Activated T-helper 17 cell treated with anti-CD3 and anti-CD28 coated beads, Interleukin-2, amount 50 U/mL, for 72 hours (primary cell): Measurements from ENCODE around the gene DOCK2. TPM values are rescaled to one million over a fixed set of nuclear protein-coding genes. Genes with fewer than 3 reads are reported as not detected.
"Not testable (repeated sequence)": the region's sequence is repeated elsewhere in the genome, so short reads cannot be mapped to it uniquely, and the experiment has no call there.

Source experiments
- ATAC-seq: fragments of 150-1000 bp; cut with Tn5 transposase; replicated peaks from 2 replicates; pipeline ENCODE4 v1.10.0; 2021; ENCODE audit warnings: mild to moderate bottlenecking, moderate library complexity
- H3K27ac Mint-ChIP-seq: one replicate; pipeline ENCODE4 v1.8.0; 2022; ENCODE audit warnings: mixed read lengths
- H3K27me3 Mint-ChIP-seq: one replicate; pipeline ENCODE4 v1.8.0; 2022; ENCODE audit warnings: mixed read lengths
- H3K36me3 Mint-ChIP-seq: one replicate; pipeline ENCODE4 v1.8.0; 2022; ENCODE audit warnings: low read depth, mild to moderate bottlenecking, mixed read lengths
- H3K4me1 Mint-ChIP-seq: one replicate; pipeline ENCODE4 v1.8.0; 2022; ENCODE audit warnings: mixed read lengths
- H3K4me3 Mint-ChIP-seq: one replicate; pipeline ENCODE4 v1.8.0; 2022; ENCODE audit warnings: mild to moderate bottlenecking, mixed read lengths
- H3K9me3 Mint-ChIP-seq: one replicate; pipeline ENCODE4 v1.8.0; 2022; ENCODE audit warnings: mixed read lengths
- total RNA-seq, 2 donors: library from RNA; stranded (reverse); gene quantifications; one replicate each; pipeline ENCODE4 v1.2.3, GENCODE V29; 2022

DOCK2 gene
- 100 to 1,000 TPM; 229 to 244 TPM for total RNA-seq

DNA sequence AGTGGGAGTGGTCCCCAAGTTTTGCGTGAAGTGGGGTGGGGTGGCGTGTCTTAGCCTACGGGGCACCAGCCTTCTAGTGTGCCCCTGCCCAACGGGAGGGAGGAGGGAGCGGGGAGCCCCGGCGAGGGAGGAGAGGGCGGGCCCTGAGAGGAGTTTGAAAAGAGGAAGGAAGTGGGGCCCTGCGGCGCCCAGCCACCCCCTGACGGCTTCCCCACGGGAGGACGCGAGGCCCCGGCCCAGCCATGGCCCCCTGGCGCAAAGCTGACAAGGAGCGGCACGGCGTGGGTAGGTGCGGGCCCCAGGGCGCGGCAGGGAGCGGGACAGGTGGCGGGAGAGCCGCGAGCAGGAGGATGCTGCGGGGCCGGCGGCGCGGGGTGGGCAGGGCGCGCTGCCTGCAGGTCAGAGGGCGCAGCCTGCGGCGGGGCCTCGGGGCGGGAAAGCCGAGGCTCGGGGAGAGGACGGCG is at the start of gene DOCK2:
DOCK2 (plus strand) TSS at position 191 of the 464 bp plus-strand sequence; CDS start at position 243, 52 bp downstream.
- Mint-ChIP-seq H3K27ac (peak within 1 kb of the TSS; percentile 95), H3K27me3 (peaks cover 1% of the 10 kb centered on the region), H3K4me3 (peak within 1 kb of the TSS; percentile 92), H3K9me3 (no peaks in the 10 kb centered on the region), H3K4me1 (peaks cover 40% of the 10 kb centered on the region), H3K36me3 (peaks cover 45% of the 10 kb centered on the region)
- ATAC-seq = peak; percentile 89

GRCh38 chr5:169590602-169591001 is 46.5 kb upstream of the DOCK2 start:
- H3K27ac Mint-ChIP-seq = no peak overlapping the region
- H3K4me3 Mint-ChIP-seq = no peak overlapping the region
- H3K4me1 Mint-ChIP-seq = peaks cover 13% of the 10 kb centered on the region
- ATAC-seq = no peak
- H3K36me3 Mint-ChIP-seq = peaks cover 77% of the 10 kb centered on the region
- H3K9me3 Mint-ChIP-seq = no peaks in the 10 kb centered on the region
- H3K27me3 Mint-ChIP-seq = no peaks in the 10 kb centered on the region

GRCh38 chr5:169591636-169592035 is 45.4 kb upstream of the DOCK2 start:
- H3K36me3 Mint-ChIP-seq = peaks cover 88% of the 10 kb centered on the region
- peaks cover 2% of the 10 kb centered on the region for H3K4me1 Mint-ChIP-seq
- ATAC-seq = no peak
- H3K9me3 Mint-ChIP-seq = no peaks in the 10 kb centered on the region
- no peak overlapping the region for H3K27ac Mint-ChIP-seq
- no peak overlapping the region for H3K4me3 Mint-ChIP-seq
- no peaks in the 10 kb centered on the region for H3K27me3 Mint-ChIP-seq

DNA sequence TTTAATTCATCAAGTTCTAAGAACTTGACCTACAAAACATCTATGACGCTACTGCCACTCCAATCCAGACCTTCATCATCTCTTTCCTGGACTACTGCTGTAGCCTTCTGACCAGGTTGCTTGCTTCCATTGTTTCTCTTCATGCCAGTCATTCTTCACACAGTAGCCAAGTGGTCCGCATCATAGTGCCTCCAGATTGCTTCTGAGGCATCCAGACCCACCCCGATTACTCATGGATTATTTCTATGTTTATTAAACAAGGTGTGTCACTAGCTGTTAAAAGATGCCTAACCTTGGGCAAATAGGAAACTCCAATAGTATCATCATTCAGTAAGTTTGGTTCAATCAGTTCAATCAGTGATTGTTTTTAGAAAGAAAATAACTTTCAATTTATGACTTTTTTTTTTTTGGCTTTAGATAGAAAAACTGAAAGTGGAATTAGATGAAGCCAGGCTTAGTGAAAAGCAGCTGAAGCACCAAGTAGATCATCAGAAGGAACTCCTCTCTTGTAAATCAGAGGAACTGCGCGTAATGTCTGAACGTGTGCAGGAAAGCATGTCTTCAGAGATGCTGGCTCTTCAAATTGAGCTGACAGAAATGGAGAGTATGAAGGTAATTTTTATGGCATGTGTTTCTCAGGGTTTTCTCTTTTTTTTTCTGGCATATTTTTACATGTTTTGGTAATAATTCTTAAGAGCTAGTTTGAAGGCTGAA is 44.0 kb upstream of the DOCK2 start:
- H3K9me3 Mint-ChIP-seq = no peaks in the 10 kb centered on the region
- H3K27me3 Mint-ChIP-seq = no peaks in the 10 kb centered on the region
- no peak for ATAC-seq
- no peak overlapping the region for H3K27ac Mint-ChIP-seq
- no peak overlapping the region for H3K4me3 Mint-ChIP-seq
- peaks cover 100% of the 10 kb centered on the region for H3K36me3 Mint-ChIP-seq
- H3K4me1 Mint-ChIP-seq = no peaks in the 10 kb centered on the region

GRCh38 chr5:169595172-169595820 is 41.8 kb upstream of the DOCK2 start:
- H3K27me3 Mint-ChIP-seq = no peaks in the 10 kb centered on the region
- no peak overlapping the region for H3K4me3 Mint-ChIP-seq
- no peak overlapping the region for H3K27ac Mint-ChIP-seq
- peaks cover 100% of the 10 kb centered on the region for H3K36me3 Mint-ChIP-seq
- no peaks in the 10 kb centered on the region for H3K4me1 Mint-ChIP-seq
- no peak for ATAC-seq
- H3K9me3 Mint-ChIP-seq = no peaks in the 10 kb centered on the region

DNA sequence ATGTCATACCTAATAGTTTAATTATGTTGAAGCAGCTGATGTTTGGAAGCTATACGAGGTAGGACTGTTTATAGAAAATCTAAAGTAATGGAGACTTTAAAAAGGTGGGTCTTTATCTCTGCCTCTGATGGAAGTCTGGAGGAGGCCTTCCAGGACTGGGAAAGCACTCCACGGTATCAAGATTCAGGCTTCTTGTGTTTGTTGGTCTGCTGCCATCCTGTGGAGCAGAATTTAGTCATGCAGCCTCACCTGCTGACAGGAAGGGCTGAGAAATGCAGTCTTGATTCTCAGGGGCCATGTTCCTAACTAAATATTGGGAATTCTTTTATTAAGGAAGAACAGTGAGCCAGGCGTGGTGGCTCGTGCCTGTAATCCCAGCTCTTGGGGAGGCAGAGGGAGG is 37.6 kb upstream of the DOCK2 start:
- H3K4me1 Mint-ChIP-seq = no peaks in the 10 kb centered on the region
- no peak overlapping the region for H3K4me3 Mint-ChIP-seq
- H3K27ac Mint-ChIP-seq = no peak overlapping the region
- ATAC-seq = no peak
- H3K9me3 Mint-ChIP-seq = no peaks in the 10 kb centered on the region
- peaks cover 99% of the 10 kb centered on the region for H3K36me3 Mint-ChIP-seq
- no peaks in the 10 kb centered on the region for H3K27me3 Mint-ChIP-seq

- Mint-ChIP-seq H3K4me3 (no peak overlapping the region), H3K36me3 (peaks cover 80% of the 10 kb centered on the region), H3K27ac (no peak overlapping the region), H3K27me3 (peaks cover 3% of the 10 kb centered on the region), H3K9me3 (no peaks in the 10 kb centered on the region), H3K4me1 (no peaks in the 10 kb centered on the region)
- no peak for ATAC-seq
These were observed 34.5 kb upstream of the DOCK2 start for GRCh38 chr5:169602535-169602934.

DNA sequence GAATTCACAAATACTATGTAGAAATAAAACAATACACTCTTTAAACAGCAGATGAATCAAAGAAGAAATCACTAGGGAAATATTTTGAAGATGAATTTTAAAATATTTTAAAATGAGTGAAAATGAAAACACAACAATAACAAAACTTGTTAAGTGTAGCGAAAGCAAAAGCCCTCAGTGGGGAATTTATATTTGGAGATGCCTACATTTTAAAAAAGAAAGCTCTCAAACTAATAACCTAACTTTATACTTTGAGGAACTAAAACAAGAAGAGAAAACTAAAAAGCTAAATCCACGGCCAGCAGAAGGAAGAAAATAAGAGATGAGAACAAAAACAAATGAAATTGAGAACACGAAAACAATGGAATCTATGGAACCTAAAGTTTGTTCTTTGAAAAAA is 30.8 kb upstream of the DOCK2 start:
- ATAC-seq = no peak
- no peak overlapping the region for H3K27ac Mint-ChIP-seq
- H3K27me3 Mint-ChIP-seq = peaks cover 3% of the 10 kb centered on the region

GRCh38 chr5:169607882-169608281 is 29.2 kb upstream of the DOCK2 start:
- Mint-ChIP-seq H3K27me3 (peaks cover 3% of the 10 kb centered on the region), H3K4me3 (no peak overlapping the region), H3K27ac (no peak overlapping the region), H3K36me3 (peaks cover 27% of the 10 kb centered on the region), H3K9me3 (peaks cover 5% of the 10 kb centered on the region), H3K4me1 (no peaks in the 10 kb centered on the region)
- no peak for ATAC-seq

More for the DNA sequence above, 30.8 kb upstream of the DOCK2 start:
- peaks cover 42% of the 10 kb centered on the region for H3K36me3 Mint-ChIP-seq
- no peak overlapping the region for H3K4me3 Mint-ChIP-seq
- peaks cover 5% of the 10 kb centered on the region for H3K9me3 Mint-ChIP-seq
- H3K4me1 Mint-ChIP-seq = no peaks in the 10 kb centered on the region

- H3K4me3 Mint-ChIP-seq = no peak overlapping the region
These were observed 27.4 kb upstream of the DOCK2 start for GRCh38 chr5:169609716-169610115.

DNA sequence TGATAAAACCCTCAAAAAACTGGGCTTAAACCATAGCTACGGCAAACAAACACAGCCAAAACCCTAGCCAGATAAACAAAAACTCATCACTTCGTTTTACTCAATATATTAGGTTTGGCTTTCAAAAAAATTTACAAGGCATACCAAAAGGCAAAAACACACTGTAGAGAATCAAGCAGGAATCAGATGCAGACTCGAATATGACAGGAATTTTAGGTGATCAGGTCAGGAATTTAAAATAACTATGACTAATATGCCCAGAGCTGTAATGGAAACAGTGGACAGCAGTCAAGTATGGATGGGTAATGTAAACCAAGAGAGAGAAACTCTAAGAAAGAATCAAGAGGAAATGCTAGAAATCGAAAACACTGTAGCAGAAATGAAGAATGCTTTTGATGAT is 26.5 kb upstream of the DOCK2 start:
- no peaks in the 10 kb centered on the region for H3K4me1 Mint-ChIP-seq
- no peak for ATAC-seq

More at GRCh38 chr5:169609716-169610115, 27.4 kb upstream of the DOCK2 start:
- no peak for ATAC-seq
- Mint-ChIP-seq H3K36me3 (peaks cover 12% of the 10 kb centered on the region), H3K27me3 (peaks cover 3% of the 10 kb centered on the region), H3K4me1 (no peaks in the 10 kb centered on the region), H3K9me3 (peaks cover 5% of the 10 kb centered on the region), H3K27ac (no peak overlapping the region)

DNA sequence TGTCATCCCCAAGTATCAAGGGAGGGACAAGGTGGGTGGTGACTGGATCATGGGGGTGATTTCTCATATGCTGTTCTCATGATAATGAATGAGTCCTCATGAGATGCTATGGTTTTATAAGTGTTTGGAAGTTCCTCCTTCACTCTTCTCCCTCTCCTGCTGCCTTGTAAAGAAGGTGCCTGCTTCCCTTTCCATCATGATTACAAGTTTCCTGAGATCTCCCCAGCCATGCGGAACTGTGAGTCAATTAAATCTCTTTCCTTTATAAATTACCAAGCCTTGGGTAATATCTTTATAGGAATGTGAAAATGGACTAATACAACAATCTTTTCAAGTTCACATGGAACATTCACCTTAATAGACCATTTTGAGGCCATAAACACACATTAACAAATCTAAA is 21.5 kb upstream of the DOCK2 start:
- no peaks in the 10 kb centered on the region for H3K4me1 Mint-ChIP-seq
- H3K4me3 Mint-ChIP-seq = no peak overlapping the region
- ATAC-seq = no peak
- peaks cover 10% of the 10 kb centered on the region for H3K27me3 Mint-ChIP-seq
- H3K27ac Mint-ChIP-seq = no peak overlapping the region
- H3K9me3 Mint-ChIP-seq = peaks cover 10% of the 10 kb centered on the region
- H3K36me3 Mint-ChIP-seq = no peaks in the 10 kb centered on the region

More for the DNA sequence above, 26.5 kb upstream of the DOCK2 start:
- no peaks in the 10 kb centered on the region for H3K27me3 Mint-ChIP-seq
- no peak overlapping the region for H3K4me3 Mint-ChIP-seq
- peaks cover 5% of the 10 kb centered on the region for H3K9me3 Mint-ChIP-seq
- H3K36me3 Mint-ChIP-seq = peaks cover 6% of the 10 kb centered on the region
- H3K27ac Mint-ChIP-seq = no peak overlapping the region

DNA sequence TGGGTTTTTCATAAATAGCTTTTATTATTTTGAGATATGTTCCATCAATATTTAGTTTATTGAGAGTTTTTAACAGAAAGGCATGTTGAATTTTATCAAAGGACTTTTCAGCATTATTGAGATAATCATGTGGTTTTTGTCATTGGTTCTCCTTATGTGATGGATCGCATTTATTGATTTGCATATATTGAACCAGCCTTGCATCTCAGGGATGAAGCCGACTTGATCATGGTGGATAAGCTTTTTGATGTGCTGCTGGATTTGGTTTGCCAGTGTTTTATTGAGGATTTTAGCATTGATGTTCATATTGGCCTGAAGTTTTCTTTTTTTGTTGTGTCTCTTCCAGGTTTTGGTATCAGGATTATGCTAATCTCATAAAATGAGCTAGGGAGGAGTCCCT is 12.8 kb upstream of the DOCK2 start:
- not testable (repeated sequence) for ATAC-seq, H3K27ac Mint-ChIP-seq, H3K4me1 Mint-ChIP-seq, H3K9me3 Mint-ChIP-seq, H3K4me3 Mint-ChIP-seq, H3K27me3 Mint-ChIP-seq, H3K36me3 Mint-ChIP-seq

- Mint-ChIP-seq H3K27me3 (peaks cover 2% of the 10 kb centered on the region), H3K27ac (no peak overlapping the region), H3K36me3 (no peaks in the 10 kb centered on the region), H3K4me3 (no peak overlapping the region), H3K9me3 (no peaks in the 10 kb centered on the region), H3K4me1 (no peaks in the 10 kb centered on the region)
- ATAC-seq = peak; percentile 23
These were observed 10.3 kb upstream of the DOCK2 start for GRCh38 chr5:169626779-169627178.

- ATAC-seq = no peak
- H3K36me3 Mint-ChIP-seq = no peaks in the 10 kb centered on the region
- no peaks in the 10 kb centered on the region for H3K4me1 Mint-ChIP-seq
- no peaks in the 10 kb centered on the region for H3K9me3 Mint-ChIP-seq
- no peak overlapping the region for H3K27ac Mint-ChIP-seq
- no peak overlapping the region for H3K4me3 Mint-ChIP-seq
- peaks cover 7% of the 10 kb centered on the region for H3K27me3 Mint-ChIP-seq
These were observed 9.5 kb upstream of the DOCK2 start for GRCh38 chr5:169627551-169627950.
